Osteocyte (in vitro differentiated cells): ENCODE results near the gene STK31. TPM values are rescaled to one million over a fixed set of nuclear protein-coding genes. Genes with fewer than 3 reads are reported as not detected.
A peak's percentile ranks its signal among the peaks of the same experiment; 100 is the strongest.

Experiments used
- DNase-seq: peaks from one replicate; pipeline ENCODE4 v3.0.0; 2021; ENCODE audit warnings: mixed read lengths; ENCODE audit not compliant: unreplicated experiment; ENCODE audit errors: extremely low spot score
- H3K27ac Mint-ChIP-seq: one replicate; pipeline ENCODE4 v1.8.0; 2021; ENCODE audit warnings: mild to moderate bottlenecking, mixed read lengths; ENCODE audit not compliant: unreplicated experiment
- H3K27me3 Mint-ChIP-seq: one replicate; pipeline ENCODE4 v1.8.0; 2021; ENCODE audit warnings: mixed read lengths; ENCODE audit not compliant: unreplicated experiment
- H3K36me3 Mint-ChIP-seq: one replicate; pipeline ENCODE4 v1.8.0; 2021; ENCODE audit warnings: mixed read lengths; ENCODE audit not compliant: unreplicated experiment
- H3K4me1 Mint-ChIP-seq: one replicate; pipeline ENCODE4 v1.8.0; 2021; ENCODE audit warnings: mixed read lengths; ENCODE audit not compliant: unreplicated experiment
- H3K4me3 Mint-ChIP-seq: one replicate; pipeline ENCODE4 v1.8.0; 2021; ENCODE audit warnings: mild to moderate bottlenecking, moderate library complexity, mixed read lengths; ENCODE audit not compliant: unreplicated experiment
- H3K9me3 Mint-ChIP-seq: one replicate; pipeline ENCODE4 v1.8.0; 2021; ENCODE audit warnings: mixed read lengths; ENCODE audit not compliant: unreplicated experiment
- total RNA-seq: library from RNA; stranded (reverse); gene quantifications from 2 replicates; pipeline ENCODE4 v1.2.1, GENCODE V29; 2021
- TF ChIP-seq, protein P1 (sequence below): fragments of 200-600 bp; sonication (generic); IDR thresholded peaks from 2 replicates; pipeline ENCODE4 v1.5.0; 2021; ENCODE audit warnings: antibody characterized with exemption, mild to moderate bottlenecking, moderate library complexity

The STK31 gene
- total RNA-seq, 1 donor from 2014 or later: 0.35 TPM

DNA sequence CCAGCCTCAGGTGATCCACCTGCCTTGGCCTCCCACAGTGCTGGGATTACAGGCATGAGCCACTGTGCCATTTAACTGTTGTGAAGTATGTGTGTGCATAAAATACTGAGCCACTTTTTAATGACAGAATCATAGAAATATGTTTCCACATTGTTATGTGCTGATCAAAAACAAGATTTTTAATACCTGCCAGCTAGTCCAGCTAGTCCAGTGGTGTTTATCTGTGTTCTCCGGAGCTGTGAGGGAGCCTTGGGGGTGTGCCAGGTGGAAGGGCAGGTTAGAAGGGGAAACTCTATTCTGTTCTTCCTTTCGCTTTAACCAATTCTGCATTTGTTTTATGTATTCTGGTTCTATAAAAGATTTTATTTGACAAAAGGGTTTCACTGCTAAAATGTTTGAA lies 23.0 kb upstream of the STK31 start:
- Mint-ChIP-seq H3K4me3 (no peak overlapping the region), H3K27me3 (no peaks in the 10 kb centered on the region), H3K4me1 (peaks cover 3% of the 10 kb centered on the region), H3K9me3 (no peaks in the 10 kb centered on the region), H3K27ac (no peak overlapping the region), H3K36me3 (no peaks in the 10 kb centered on the region)
- DNase-seq: no peak
- TF ChIP-seq, protein P1, sequence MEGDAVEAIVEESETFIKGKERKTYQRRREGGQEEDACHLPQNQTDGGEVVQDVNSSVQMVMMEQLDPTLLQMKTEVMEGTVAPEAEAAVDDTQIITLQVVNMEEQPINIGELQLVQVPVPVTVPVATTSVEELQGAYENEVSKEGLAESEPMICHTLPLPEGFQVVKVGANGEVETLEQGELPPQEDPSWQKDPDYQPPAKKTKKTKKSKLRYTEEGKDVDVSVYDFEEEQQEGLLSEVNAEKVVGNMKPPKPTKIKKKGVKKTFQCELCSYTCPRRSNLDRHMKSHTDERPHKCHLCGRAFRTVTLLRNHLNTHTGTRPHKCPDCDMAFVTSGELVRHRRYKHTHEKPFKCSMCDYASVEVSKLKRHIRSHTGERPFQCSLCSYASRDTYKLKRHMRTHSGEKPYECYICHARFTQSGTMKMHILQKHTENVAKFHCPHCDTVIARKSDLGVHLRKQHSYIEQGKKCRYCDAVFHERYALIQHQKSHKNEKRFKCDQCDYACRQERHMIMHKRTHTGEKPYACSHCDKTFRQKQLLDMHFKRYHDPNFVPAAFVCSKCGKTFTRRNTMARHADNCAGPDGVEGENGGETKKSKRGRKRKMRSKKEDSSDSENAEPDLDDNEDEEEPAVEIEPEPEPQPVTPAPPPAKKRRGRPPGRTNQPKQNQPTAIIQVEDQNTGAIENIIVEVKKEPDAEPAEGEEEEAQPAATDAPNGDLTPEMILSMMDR: no peak

DNA sequence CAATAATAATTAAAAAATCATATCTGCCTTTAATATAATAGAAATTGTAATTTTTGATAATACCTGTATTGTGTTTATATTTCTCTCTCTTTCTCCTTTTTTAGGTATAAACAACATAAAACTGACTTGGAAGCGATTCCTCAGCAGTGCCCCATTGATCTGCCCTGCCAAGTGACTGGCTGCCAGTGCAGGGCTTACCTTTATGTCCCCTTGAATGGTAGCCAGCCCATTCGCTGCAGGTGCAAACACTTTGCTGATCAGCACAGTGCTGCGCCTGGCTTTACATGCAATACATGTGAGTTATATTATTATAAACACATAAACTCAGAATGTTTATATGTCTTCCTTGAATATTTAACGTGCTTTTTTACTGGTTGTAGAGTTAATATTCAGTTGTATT lies 20.9 kb upstream of the STK31 start:
- peaks cover 13% of the 10 kb centered on the region for H3K36me3 Mint-ChIP-seq
- H3K9me3 Mint-ChIP-seq: no peaks in the 10 kb centered on the region

DNA sequence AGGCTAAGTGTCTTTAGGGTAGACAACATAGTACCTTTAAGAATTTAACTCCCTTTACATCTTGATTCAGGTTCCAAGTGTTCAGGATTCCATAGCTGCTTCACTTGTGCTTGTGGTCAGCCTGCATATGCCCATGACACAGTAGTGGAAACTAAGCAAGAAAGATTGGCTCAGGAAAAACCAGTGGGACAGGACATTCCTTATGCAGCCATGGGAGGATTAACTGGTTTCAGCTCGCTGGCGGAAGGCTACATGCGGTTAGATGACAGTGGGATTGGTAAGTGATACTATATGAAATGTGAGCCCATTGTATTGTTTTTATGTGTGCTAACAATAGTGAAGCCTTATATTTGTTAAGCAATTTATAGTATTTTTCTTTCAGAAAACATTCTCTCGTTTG lies 18.7 kb upstream of the STK31 start:
- Mint-ChIP-seq H3K4me3 (no peak overlapping the region), H3K36me3 (peaks cover 13% of the 10 kb centered on the region), H3K27ac (no peak overlapping the region), H3K9me3 (no peaks in the 10 kb centered on the region), H3K4me1 (peaks cover 3% of the 10 kb centered on the region), H3K27me3 (no peaks in the 10 kb centered on the region)
- TF ChIP-seq, protein P1: no peak
- no peak for DNase-seq

More for the DNA sequence above, 20.9 kb upstream of the STK31 start:
- TF ChIP-seq, protein P1: no peak
- DNase-seq: no peak
- H3K27me3 Mint-ChIP-seq: no peaks in the 10 kb centered on the region
- H3K4me1 Mint-ChIP-seq: peaks cover 3% of the 10 kb centered on the region
- H3K27ac Mint-ChIP-seq: no peak overlapping the region
- H3K4me3 Mint-ChIP-seq: no peak overlapping the region

DNA sequence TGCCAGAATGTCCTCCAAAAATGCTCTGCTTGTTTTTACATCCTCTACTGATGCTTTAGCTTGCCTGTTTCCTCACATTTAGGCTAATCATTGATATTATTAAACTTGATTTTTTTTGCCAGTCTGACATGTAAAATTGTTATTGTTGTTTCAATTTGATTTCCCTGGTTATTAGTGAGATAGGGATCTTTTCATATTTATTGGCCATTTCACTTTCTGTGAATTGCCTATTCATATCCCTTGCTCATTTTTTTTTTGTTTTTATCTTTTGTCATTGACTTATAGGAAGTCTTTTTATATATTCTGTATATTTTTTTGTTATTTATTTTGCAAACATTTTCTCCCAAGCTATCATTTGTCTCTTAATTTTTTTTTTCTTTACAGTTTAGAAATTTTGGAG lies 16.8 kb upstream of the STK31 start:
- TF ChIP-seq, protein P1: no peak
- no peak overlapping the region for H3K4me3 Mint-ChIP-seq
- no peaks in the 10 kb centered on the region for H3K4me1 Mint-ChIP-seq
- H3K9me3 Mint-ChIP-seq: no peaks in the 10 kb centered on the region
- H3K27me3 Mint-ChIP-seq: no peaks in the 10 kb centered on the region
- DNase-seq: no peak
- H3K36me3 Mint-ChIP-seq: peaks cover 13% of the 10 kb centered on the region
- no peak overlapping the region for H3K27ac Mint-ChIP-seq

DNA sequence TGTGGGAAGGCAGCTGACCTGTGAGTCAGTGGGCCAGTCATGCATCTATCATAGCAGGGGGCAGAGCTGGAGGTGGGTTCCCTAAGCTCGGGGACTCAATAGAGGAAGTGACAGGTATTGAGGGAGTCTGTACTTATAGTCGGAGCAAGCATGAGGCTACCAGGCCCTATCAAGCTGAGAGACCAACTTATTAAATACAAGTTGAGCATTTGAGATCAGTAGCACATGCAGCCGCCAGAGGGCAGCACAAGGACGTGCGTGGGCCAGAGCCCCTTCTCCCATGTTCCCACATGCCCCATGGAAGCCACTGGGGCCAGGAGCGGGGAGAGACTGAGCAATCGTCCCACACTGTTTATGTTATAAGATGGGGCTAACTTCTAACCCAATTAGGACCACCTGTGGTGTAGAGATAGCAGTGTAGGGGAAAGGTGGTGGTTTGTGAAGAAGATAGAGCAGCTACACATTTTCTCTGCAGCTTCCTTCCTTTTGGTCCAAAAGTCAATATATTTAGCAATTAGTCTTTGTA lies 13.0 kb upstream of the STK31 start:
- Mint-ChIP-seq H3K9me3 (no peaks in the 10 kb centered on the region), H3K27me3 (no peaks in the 10 kb centered on the region), H3K4me3 (no peak overlapping the region), H3K36me3 (peaks cover 13% of the 10 kb centered on the region), H3K4me1 (no peaks in the 10 kb centered on the region), H3K27ac (no peak overlapping the region)
- TF ChIP-seq, protein P1: peak; percentile 62
- no peak for DNase-seq
